Stimulated activated naive B cell treated with anti-CD40 and anti-IgM and Interleukin-4, amounts not matched to agents 10 μg/mL and 1 μg/mL and 100 μg/mL, for 72 hours (primary cell): ENCODE measurements around the gene GRID2.

Source experiments
- ATAC-seq, 2 donors: fragments of 150-1000 bp; cut with Tn5 transposase; replicated peaks; 2 replicates each; pipeline ENCODE4 v1.10.0; 2021; ENCODE audit warnings: moderate library complexity in 1 of 2
- DNase-seq: peaks from one replicate; pipeline ENCODE4 v3.0.0; 2021
- H3K27ac Mint-ChIP-seq: one replicate; pipeline ENCODE4 v1.8.0; 2022; ENCODE audit warnings: mild to moderate bottlenecking, mixed read lengths
- H3K27me3 Mint-ChIP-seq, 2 donors: one replicate each; pipeline ENCODE4 v1.8.0; 2022; ENCODE audit warnings: mixed read lengths in 2 of 2
- H3K36me3 Mint-ChIP-seq, 2 donors: one replicate each; pipeline ENCODE4 v1.8.0; 2022; ENCODE audit warnings: mixed read lengths in 2 of 2, mild to moderate bottlenecking in 1 of 2
- H3K4me1 Mint-ChIP-seq, 2 donors: one replicate each; pipeline ENCODE4 v1.8.0; 2022; ENCODE audit warnings: mixed read lengths in 2 of 2, mild to moderate bottlenecking in 1 of 2
- H3K4me3 Mint-ChIP-seq, 2 donors: one replicate each; pipeline ENCODE4 v1.8.0; 2022; ENCODE audit warnings: mild to moderate bottlenecking in 2 of 2, mixed read lengths in 2 of 2, moderate library complexity in 1 of 2
- H3K9me3 Mint-ChIP-seq, 2 donors: one replicate each; pipeline ENCODE4 v1.8.0; 2022; ENCODE audit warnings: mixed read lengths in 2 of 2, mild to moderate bottlenecking in 1 of 2

GRID2 gene

DNA sequence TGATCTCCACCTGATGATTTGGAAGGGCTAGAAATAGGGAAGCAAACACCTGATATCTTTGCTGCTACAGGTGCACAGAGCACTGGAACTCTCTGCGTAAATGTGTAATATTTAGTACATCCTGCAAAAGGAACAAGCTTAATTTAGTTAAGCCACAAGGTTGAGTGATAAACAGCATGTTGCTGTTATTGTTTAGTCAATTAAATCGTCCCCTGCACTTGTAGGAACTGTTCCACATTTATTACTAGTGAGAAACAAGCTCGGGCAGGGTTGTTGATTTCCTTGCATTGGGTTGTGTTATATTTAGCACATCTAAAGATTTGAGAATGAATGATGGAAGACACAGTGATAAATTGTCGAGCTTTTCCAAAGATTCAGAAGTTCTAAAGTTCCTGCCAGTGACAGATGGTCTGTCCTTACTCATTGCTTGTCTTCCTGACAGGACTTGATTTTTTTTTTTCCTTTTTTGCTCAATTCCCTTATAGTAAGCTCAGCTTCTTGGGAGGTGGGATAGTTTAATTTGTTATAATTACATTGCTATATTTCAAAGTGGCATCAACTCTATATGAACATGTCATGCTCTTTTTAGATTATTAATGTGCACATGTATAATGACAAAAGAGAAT, 897.8 kb downstream of the GRID2 start:
- ATAC-seq = no peak
- Mint-ChIP-seq H3K36me3 (no peaks in the 10 kb centered on the region), H3K27ac (no peak overlapping the region), H3K4me3 (no peak overlapping the region), H3K9me3 (no peaks in the 10 kb centered on the region), H3K27me3 (no peaks in the 10 kb centered on the region), H3K4me1 (no peaks in the 10 kb centered on the region)
- no peak for DNase-seq

DNA sequence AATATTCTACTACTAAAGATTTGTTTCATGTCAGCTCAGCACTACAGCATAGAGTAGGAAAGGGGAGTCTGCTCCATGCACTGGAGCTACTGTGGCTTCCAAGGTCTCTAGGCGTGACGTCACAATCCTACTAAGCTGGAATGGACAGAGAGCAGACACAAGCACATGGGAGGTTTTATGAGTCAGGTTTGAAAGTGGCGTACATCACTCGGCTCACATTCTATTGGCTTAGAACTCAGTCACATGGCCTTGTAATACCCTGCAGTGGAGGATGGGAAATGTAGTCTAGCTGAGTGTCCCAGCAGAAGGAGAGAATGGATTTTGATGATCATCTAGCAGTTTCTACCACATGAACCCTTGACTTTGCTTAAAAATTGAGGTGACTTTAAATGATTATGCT, 899.9 kb downstream of the GRID2 start:
- Mint-ChIP-seq H3K36me3 (no peaks in the 10 kb centered on the region), H3K27me3 (no peaks in the 10 kb centered on the region), H3K27ac (no peak overlapping the region), H3K4me1 (no peaks in the 10 kb centered on the region), H3K9me3 (no peaks in the 10 kb centered on the region), H3K4me3 (no peak overlapping the region)
- DNase-seq (no peak), ATAC-seq (no peak)

DNA sequence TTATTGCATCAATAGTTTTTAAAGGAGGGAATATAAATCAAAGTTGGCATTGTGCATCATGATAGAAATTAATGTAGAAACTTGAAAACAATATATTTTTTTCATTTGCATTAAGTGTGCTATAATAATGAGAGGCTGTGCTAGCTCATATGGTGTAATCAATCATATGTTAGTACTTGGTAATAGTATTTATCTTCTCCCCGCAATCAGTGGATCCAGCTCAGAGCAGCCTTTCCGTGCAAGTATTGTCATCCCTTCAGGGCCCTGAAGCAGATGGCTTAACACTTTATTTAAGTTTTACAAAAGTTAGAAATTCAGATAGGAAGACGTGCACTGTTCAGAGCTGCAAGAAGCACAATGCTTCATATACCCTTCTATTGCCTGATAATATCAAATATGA, 908.5 kb downstream of the GRID2 start:
- Mint-ChIP-seq H3K4me3 (no peak overlapping the region), H3K9me3 (peaks cover 0 to 1% of the 10 kb centered on the region in 2 donors), H3K36me3 (no peaks in the 10 kb centered on the region), H3K27me3 (no peaks in the 10 kb centered on the region), H3K4me1 (no peaks in the 10 kb centered on the region), H3K27ac (no peak overlapping the region)
- no peak for DNase-seq
- ATAC-seq = no peak

DNA sequence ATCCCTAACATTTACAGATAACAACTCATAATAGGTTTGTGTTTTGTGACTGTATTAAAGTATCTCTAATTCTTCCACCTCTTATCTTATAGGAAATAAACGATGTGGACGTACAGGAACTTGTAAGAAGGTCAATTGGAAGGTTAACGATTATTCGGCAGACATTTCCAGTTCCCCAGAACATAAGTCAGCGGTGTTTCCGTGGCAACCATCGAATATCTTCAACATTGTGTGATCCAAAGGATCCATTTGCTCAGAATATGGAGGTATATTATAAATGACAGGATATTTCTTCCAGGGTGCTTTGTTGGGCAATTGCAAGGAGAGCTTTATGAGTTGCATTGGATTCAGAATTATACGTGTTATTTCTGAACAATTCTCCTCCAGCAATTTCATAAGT, 912.9 kb downstream of the GRID2 start:
- no peaks in the 10 kb centered on the region for H3K9me3 Mint-ChIP-seq
- H3K27me3 Mint-ChIP-seq = no peaks in the 10 kb centered on the region
- no peaks in the 10 kb centered on the region for H3K4me1 Mint-ChIP-seq
- no peak for ATAC-seq
- no peak overlapping the region for H3K4me3 Mint-ChIP-seq
- H3K36me3 Mint-ChIP-seq = no peaks in the 10 kb centered on the region
- DNase-seq = no peak
- H3K27ac Mint-ChIP-seq = no peak overlapping the region

DNA sequence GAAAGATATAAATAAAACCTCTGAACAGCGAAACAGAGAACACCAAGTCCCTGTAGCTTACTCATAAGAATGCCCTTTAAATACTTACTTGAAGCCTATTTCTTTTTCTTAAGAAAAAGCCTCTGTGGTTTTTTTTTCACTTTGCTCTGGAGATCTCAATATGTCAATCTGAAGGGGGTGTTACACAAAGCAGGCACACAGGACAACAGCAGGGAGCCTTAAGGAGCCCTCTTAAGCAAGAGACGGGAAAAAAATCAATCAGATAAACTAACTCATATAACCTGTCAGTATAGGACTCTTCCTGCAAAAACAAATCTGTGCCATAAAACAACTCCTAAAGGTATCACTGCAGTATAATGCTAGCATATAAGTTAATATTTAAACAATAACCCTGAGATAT, 913.7 kb downstream of the GRID2 start:
- no peaks in the 10 kb centered on the region for H3K4me1 Mint-ChIP-seq
- no peaks in the 10 kb centered on the region for H3K27me3 Mint-ChIP-seq
- no peak for ATAC-seq
- H3K36me3 Mint-ChIP-seq = no peaks in the 10 kb centered on the region
- H3K4me3 Mint-ChIP-seq = no peak overlapping the region
- DNase-seq = no peak
- no peaks in the 10 kb centered on the region for H3K9me3 Mint-ChIP-seq
- no peak overlapping the region for H3K27ac Mint-ChIP-seq

DNA sequence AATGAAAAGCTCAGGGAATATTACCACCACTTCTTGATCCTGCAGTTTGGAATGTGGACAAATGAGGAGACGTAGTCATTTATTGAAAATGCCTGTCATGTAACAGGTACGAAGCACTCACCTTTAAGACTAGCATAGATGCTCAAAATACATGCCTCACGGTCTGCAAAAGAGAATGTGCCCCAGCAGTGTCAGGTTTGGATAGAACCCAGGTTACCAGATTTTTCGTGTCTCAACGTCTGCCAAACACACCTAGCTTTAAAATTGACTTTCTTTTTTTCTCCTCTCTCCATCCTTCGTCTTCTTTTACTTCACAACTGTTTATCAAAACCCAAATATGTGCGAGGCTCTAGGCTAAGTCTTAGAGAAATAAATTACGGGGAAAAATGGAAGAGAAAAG, 918.0 kb downstream of the GRID2 start:
- DNase-seq = no peak
- H3K36me3 Mint-ChIP-seq = no peaks in the 10 kb centered on the region
- H3K4me1 Mint-ChIP-seq = no peaks in the 10 kb centered on the region
- no peak for ATAC-seq
- no peak overlapping the region for H3K27ac Mint-ChIP-seq
- no peaks in the 10 kb centered on the region for H3K27me3 Mint-ChIP-seq
- H3K9me3 Mint-ChIP-seq = peaks cover 0 to 4% of the 10 kb centered on the region in 2 donors
- H3K4me3 Mint-ChIP-seq = no peak overlapping the region

DNA sequence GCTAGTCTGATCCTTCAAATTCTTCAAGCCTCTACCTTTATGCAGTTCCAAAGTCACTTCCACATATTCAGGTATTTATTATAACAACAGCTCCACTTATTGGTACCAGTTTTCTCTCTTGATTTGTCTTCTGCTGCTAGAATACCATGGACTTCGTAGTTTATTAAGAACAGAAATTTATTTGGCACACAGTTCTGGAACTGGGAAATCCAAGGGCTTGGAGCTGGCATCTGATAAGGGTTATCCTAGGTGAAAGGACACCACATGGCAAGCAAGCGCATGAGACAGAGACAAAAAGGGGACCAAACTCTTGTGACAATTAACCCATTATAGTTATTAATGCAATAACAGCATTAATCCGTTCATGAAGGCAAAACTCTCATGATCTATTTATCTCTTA, 924.3 kb downstream of the GRID2 start:
- ATAC-seq (no peak), DNase-seq (no peak)
- Mint-ChIP-seq H3K27ac (no peak overlapping the region), H3K36me3 (no peaks in the 10 kb centered on the region), H3K9me3 (peaks cover 0 to 3% of the 10 kb centered on the region in 2 donors), H3K27me3 (no peaks in the 10 kb centered on the region), H3K4me3 (no peak overlapping the region), H3K4me1 (no peaks in the 10 kb centered on the region)

DNA sequence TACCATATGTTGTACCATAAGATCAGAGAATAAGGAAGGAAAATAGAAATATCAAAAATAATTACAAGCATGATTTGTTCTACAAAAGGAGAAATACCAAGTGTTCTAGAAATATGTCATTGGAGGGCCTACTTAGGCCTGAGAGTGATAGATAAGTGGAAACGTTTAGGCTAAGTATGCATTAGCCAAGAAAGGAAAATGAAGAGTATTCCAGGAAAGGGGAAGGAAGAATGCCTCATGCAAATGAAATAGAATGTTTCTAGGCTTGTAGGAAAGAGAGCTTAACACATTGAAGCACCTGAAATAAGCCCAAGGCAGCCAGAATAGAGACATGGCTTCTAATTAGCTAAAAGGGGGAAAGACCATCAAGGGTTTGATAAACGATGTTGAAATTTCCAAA, 929.1 kb downstream of the GRID2 start:
- Mint-ChIP-seq H3K27me3 (no peaks in the 10 kb centered on the region), H3K27ac (no peak overlapping the region), H3K4me1 (no peaks in the 10 kb centered on the region), H3K36me3 (no peaks in the 10 kb centered on the region), H3K9me3 (no peaks in the 10 kb centered on the region), H3K4me3 (no peak overlapping the region)
- no peak for ATAC-seq
- no peak for DNase-seq

DNA sequence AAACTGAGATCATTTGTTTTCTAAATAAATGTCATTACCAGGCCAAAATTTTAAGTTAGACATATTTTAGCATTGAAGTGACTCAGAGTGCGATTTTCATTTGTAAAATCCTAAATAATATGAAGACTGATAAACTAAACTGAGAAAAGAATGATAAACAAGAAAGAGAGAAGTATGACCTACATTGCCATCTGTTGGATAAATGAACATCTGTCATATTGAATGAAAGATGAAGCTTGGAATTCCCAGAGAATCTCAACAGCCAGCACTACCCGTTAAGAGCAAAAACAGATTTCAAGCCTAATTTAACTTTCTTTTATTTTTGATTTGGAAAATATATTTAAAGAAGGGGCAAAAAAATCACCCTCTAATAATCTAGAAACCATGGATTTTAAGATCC, 933.8 kb downstream of the GRID2 start:
- Mint-ChIP-seq H3K4me3 (no peak overlapping the region), H3K36me3 (no peaks in the 10 kb centered on the region), H3K27ac (no peak overlapping the region), H3K4me1 (no peaks in the 10 kb centered on the region), H3K27me3 (no peaks in the 10 kb centered on the region), H3K9me3 (no peaks in the 10 kb centered on the region)
- no peak for ATAC-seq
- DNase-seq = no peak

DNA sequence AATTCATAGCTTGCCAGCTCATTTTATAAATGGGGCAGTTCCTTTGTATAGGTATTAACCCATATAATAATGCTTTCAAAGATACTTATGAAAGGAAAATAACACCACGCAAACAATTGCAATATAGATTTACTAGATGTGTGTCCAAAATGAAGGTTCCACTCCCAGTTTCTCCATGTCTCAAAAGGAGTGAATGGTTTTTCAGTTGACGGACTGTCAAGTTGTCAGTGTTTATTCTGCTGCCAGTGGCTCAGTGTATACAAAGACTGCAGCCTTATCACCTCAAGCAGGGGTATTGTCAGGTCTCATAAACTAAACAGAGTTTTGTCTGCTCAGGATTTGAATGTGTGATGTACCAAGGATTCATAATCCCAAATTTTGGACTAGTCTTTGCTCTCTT, 939.5 kb downstream of the GRID2 start:
- ATAC-seq = no peak
- H3K27ac Mint-ChIP-seq = no peak overlapping the region

DNA sequence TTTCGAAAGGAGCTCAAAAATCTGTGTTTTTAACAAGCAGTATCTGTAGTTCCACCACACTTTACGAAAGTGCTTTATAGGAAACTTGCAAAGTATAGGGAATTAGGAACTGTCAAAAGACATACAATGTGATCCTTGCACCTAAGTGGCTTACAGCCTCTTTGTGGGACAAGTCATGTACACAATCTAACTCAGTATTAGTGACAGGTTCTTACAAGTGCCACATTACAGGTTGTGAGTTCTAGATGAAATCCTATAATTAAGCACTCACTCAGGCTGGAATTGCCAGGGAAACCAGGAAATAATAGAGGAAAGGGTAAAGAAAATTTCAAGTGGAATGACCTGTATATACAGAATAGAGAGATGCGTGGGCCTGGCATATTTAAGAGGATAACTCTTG, 957.4 kb downstream of the GRID2 start:
- ATAC-seq (no peak), DNase-seq (no peak)
- H3K27ac Mint-ChIP-seq = no peak overlapping the region
- no peaks in the 10 kb centered on the region for H3K4me1 Mint-ChIP-seq
- no peaks in the 10 kb centered on the region for H3K36me3 Mint-ChIP-seq
- no peak overlapping the region for H3K4me3 Mint-ChIP-seq
- H3K27me3 Mint-ChIP-seq = no peaks in the 10 kb centered on the region
- peaks cover 0 to 1% of the 10 kb centered on the region in 2 donors for H3K9me3 Mint-ChIP-seq

More for the DNA sequence above, 939.5 kb downstream of the GRID2 start:
- H3K9me3 Mint-ChIP-seq = no peaks in the 10 kb centered on the region
- no peaks in the 10 kb centered on the region for H3K27me3 Mint-ChIP-seq
- DNase-seq = no peak
- H3K36me3 Mint-ChIP-seq = no peaks in the 10 kb centered on the region
- H3K4me3 Mint-ChIP-seq = no peak overlapping the region
- no peaks in the 10 kb centered on the region for H3K4me1 Mint-ChIP-seq

DNA sequence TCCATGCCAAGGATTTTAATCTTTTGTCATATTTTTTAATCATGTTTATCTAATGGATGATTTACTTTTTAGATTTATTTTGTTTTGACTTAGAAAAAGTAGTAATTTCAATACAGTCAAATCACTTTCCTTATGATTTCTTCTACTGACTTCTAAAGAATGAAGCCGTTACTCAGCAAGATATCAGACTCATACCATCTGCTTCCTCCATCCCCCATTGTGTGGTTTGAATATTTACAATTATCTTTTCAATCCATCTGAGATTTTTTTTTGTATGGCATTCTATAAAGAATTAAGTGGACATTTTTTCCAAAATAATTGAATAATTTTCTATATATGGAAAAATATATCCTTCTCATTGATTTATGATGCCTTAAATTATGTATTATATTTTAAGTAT, 959.4 kb downstream of the GRID2 start:
- H3K36me3 Mint-ChIP-seq = no peaks in the 10 kb centered on the region
- DNase-seq (no peak), ATAC-seq (no peak)
- H3K27ac Mint-ChIP-seq = no peak overlapping the region
- H3K4me1 Mint-ChIP-seq = no peaks in the 10 kb centered on the region
- peaks cover 0 to 1% of the 10 kb centered on the region in 2 donors for H3K9me3 Mint-ChIP-seq
- no peak overlapping the region for H3K4me3 Mint-ChIP-seq
- no peaks in the 10 kb centered on the region for H3K27me3 Mint-ChIP-seq

DNA sequence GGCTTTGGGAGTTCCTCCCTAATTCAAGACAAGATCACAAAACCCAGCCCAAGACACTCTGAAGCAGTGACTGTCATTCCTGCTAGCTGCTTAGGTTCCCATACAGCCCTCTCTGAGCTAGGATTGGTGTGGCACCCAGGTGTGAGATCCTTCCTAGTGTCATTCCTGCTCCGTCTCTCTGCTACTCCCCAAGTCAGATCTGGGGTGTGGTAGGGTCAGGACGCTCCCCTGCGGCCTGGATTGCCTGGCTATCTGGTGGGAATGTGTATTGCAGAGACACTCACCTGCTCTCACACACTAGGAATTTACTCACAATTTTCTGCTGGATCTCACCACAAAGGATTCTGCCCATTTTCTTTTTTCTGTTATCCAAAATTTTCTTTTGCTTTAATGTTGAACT, 964.0 kb downstream of the GRID2 start:
- H3K27me3 Mint-ChIP-seq = no peaks in the 10 kb centered on the region
- no peaks in the 10 kb centered on the region for H3K9me3 Mint-ChIP-seq

DNA sequence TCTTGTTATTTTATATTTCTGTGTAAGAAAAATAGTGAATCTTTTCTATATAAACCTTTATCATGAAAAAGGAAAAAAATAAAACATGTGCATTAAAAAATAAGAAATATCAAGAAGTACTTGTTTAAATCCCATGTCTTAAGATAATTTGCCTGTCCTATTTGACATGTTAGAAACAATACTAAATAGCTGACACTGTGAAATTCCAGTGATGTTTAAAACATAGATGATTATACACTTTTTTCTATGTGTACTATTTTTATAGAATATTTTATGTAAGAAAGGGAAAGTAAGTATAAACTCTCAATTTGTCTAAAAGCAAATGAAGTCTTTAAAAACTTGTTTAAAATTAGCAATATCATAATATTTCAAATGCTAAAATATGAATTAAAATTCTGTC, 981.6 kb downstream of the GRID2 start:
- Mint-ChIP-seq H3K4me3 (no peak overlapping the region), H3K36me3 (no peaks in the 10 kb centered on the region), H3K27ac (no peak overlapping the region), H3K4me1 (no peaks in the 10 kb centered on the region), H3K9me3 (peaks cover 0 to 3% of the 10 kb centered on the region in 2 donors), H3K27me3 (no peaks in the 10 kb centered on the region)
- DNase-seq (no peak), ATAC-seq (no peak)

More for the DNA sequence above, 964.0 kb downstream of the GRID2 start:
- Mint-ChIP-seq H3K36me3 (no peaks in the 10 kb centered on the region), H3K27ac (no peak overlapping the region), H3K4me1 (no peaks in the 10 kb centered on the region), H3K4me3 (no peak overlapping the region)
- ATAC-seq = no peak
- DNase-seq = no peak

DNA sequence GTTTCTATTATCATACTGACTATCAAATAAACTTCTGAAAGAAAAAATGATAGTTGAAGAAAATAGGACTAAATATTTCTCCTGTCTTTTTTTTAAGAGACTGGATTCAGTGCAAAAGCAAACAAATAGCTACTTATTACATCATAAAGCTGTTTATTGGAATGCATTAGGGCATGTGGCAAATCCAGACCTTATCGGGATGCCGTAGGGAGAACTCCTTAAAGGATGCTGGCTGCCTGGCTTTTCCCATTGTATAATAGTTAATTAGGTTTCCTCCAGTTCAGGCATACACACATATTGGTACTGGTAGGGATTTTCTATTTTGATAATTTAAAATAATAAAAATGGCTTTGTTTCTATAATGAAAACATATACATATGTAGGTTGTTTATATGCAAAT, 985.5 kb downstream of the GRID2 start:
- H3K27ac Mint-ChIP-seq = no peak overlapping the region
- no peak for DNase-seq
- no peak overlapping the region for H3K4me3 Mint-ChIP-seq

DNA sequence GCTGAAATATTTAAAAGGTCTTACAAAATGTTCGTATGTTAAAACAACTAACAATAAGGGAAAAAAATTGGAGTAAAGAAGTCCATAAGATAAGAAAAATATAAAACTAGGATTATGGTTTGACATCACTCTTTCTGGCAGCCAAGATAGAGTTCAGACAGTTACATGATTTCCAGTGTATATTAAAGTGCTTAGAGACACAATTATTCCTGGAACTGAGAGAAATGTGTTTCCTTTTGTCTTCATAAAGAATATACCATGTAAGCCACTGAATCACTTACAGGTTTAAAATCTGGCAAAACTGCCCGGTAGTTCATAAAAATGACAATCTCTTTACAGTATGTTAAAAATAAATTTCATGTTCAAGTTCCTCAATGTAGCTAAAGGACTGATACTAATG, 986.1 kb downstream of the GRID2 start:
- Mint-ChIP-seq H3K4me3 (no peak overlapping the region), H3K4me1 (no peaks in the 10 kb centered on the region), H3K27me3 (no peaks in the 10 kb centered on the region), H3K36me3 (no peaks in the 10 kb centered on the region), H3K27ac (no peak overlapping the region), H3K9me3 (no peaks in the 10 kb centered on the region)
- ATAC-seq (no peak), DNase-seq (no peak)

More for the DNA sequence above, 985.5 kb downstream of the GRID2 start:
- ATAC-seq = no peak
- H3K9me3 Mint-ChIP-seq = no peaks in the 10 kb centered on the region
- H3K36me3 Mint-ChIP-seq = no peaks in the 10 kb centered on the region
- no peaks in the 10 kb centered on the region for H3K4me1 Mint-ChIP-seq
- H3K27me3 Mint-ChIP-seq = no peaks in the 10 kb centered on the region
